ENCODE measurements around the gene GCC2.
"Not testable (repeated sequence)": the region's sequence is repeated elsewhere in the genome, so short reads cannot be mapped to it uniquely, and the experiment has no call there.

Gene GCC2

DNA sequence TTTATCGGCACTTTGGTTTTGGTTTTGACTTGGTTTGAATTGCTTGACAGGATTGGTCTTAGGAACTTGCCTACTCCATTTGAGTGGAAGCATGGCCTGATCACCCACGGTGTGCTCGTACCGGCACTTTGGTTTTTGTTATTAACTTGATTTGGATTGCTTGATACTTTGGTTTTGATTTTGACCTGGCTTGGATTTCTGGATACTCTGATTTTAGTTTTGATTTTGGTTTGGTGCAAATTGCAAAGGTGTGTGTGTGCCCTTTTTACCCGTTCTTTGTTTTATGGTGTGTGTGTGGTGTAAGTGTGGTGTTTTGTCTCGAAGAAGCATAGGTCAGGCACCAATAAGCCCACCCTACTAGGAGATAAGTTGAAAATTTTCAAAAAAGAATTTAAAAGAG is 75.7 kb downstream of the GCC2 start:
- not testable (repeated sequence) for DNase-seq (ENCODE audit: low read depth)

DNA sequence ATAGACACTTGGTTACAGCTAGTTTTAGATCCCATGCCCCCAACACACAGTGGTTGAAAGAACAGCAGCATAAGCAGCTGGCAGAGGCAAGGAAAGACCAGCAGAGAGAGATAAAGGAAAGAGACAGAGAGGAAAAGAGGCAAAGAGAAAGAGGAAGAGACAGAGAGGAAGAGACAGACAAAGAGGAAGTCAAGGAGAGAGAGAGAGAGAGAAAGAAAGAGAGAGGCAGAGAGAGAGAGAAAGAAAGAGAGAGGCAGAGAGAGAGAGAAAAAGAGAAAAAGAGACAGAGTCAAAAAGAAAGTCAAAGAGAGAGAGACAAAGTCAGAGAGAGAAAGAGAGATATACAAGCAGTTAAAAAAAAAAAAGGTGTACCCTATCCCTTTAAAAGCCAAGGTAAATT is 76.3 kb downstream of the GCC2 start:
- DNase-seq (ENCODE audit: low read depth) = not testable (repeated sequence)

GRCh38 chr2:108531674-108532055 is 82.7 kb downstream of the GCC2 start:
- no peak for DNase-seq (ENCODE audit: low read depth)

DNA sequence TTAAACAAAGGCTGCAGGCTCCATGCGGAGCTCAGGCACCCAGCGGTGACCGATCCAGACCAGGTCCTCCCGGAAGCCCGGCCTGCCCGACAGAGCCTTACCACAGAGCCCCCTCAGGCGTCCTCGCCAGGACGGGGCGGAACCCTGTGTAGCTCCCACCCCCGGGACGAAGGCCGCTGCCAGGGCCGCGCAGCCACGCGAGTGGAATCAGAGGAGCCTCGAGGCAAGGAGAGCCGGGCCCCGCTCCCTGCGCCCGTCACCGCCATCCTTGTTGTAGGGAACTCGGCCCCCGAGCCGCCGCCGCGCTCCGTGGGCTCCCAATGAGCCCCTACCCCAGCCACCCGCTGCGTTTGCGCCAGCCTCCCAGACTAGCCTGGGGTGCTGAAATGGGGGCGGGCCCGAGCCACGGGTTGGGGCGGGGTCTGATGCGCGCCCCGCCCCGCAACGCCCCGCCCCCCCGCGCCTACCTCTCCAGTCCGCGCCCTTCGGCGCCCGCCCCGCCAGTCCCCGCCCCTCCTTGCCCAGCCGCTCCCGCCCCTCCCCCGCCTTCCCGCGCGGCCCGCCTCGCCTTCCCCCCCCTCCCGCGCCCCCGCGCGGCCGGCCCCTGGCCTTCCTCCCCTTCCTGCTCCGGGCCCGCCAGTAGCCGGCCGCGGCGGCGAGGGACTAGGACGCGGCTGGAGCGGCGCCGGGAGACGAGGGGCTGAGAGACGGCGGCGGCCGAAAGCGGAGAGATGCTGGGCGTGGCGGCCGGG is 85.0 kb downstream of the GCC2 start, which contains the start of gene LIMS1:
Gene LIMS1, plus strand, starts transcription at position 639 of the 752 bp plus-strand sequence. Its CDS starts 93 bp downstream, at position 732.
- peak; percentile 92 for DNase-seq (ENCODE audit: low read depth)

GRCh38 chr2:108534584-108535356 is 85.8 kb downstream of the GCC2 start:
- DNase-seq (ENCODE audit: low read depth) = peak; percentile 54

DNA sequence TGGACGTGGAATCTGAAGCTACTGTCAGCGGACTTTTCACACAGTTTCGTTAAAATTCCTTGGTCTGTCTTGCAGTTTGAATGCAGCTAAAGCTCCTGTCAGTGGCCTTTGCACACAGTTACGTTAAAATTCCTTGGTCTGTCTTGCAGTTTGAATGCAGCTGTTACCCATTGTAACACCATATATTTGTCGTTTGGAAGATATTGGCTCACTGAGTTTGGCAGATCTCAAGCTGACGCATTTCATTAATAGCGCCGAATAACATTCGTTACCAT is 86.3 kb downstream of the GCC2 start:
- peak; percentile 52 for DNase-seq (ENCODE audit: low read depth)

DNA sequence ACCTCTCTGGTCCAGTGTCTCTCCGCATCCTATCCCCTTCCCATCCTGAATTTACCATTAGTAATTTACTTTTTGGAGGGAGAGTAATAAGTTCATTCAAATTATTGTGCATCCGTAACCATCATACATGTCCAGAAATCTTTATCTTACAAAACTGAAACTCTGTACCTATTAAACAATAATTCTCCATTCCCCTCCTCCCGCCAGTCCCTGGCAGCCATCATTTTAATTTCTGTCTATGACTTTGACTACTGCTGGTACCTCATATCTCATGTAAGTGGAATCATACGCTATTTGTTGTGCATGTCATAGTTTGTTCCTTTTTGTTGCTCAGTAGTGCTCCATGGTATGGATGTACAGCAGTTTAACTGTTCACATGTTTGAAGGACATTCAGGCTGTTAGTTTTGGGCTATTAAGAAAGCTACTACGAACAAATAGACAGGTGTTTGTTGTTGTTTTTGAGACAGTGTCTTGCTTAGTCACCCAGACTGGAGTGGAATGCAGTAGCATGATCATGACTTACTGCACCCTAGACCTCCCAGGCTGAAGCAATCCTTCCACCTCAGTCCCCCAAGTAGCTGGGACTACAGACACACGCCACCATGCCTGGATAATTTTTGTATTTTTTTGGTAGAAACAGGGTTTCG is 87.3 kb downstream of the GCC2 start:
- peak; percentile 55 for DNase-seq (ENCODE audit: low read depth)

- no peak for DNase-seq (ENCODE audit: low read depth)
Observed at GRCh38 chr2:108536911-108537310, 87.9 kb downstream of the GCC2 start.

- peak; percentile 17 for DNase-seq (ENCODE audit: low read depth)
Observed at GRCh38 chr2:108538000-108538625, 89.1 kb downstream of the GCC2 start.

- no peak for DNase-seq (ENCODE audit: low read depth)
Observed at GRCh38 chr2:108541451-108541850, 92.4 kb downstream of the GCC2 start.

GRCh38 chr2:108542071-108542470 is 93.1 kb downstream of the GCC2 start:
- DNase-seq (ENCODE audit: low read depth) = peak; percentile 78

- DNase-seq (ENCODE audit: low read depth) = no peak
Observed at GRCh38 chr2:108547606-108548005, 98.6 kb downstream of the GCC2 start.

DNA sequence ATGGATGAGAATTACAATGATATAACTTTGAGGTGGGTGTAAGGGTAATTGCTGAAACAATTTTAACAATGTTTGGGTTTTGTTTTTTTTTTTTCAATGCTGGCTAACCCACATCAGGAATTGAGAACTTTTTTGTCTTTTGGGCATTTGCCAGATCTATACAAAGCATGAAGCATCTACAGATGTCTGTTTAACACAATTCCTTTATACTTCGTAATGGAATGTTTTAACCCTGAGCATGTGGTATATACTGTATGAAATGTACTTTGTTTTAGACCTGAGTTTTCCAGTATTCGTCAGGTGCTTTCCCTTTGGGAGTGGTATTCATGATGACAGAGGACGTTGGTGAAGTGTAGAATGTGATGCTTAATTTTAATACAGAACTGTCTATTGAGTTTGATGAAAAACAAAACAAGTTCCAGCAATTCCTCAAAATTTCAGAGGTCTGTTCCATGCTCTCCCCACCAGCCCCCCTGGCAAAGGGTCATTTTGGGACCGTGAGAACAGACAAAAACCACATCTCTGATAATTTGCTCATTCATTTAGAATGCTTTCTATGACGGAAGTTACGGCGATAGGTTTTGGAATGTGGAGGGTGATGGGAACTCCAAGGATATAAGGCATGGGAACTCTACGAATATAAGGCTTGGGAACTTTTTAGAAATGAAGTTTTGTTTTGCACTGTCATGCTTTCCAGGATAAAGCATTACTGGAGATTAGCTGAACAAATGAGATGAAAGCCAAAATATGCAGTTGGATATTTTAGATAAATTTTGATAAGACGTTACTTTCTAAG is 99.4 kb downstream of the GCC2 start:
- DNase-seq (ENCODE audit: low read depth) = peak; percentile 71

GRCh38 chr2:108552566-108552965 is 103.6 kb downstream of the GCC2 start:
- no peak for DNase-seq (ENCODE audit: low read depth)

DNA sequence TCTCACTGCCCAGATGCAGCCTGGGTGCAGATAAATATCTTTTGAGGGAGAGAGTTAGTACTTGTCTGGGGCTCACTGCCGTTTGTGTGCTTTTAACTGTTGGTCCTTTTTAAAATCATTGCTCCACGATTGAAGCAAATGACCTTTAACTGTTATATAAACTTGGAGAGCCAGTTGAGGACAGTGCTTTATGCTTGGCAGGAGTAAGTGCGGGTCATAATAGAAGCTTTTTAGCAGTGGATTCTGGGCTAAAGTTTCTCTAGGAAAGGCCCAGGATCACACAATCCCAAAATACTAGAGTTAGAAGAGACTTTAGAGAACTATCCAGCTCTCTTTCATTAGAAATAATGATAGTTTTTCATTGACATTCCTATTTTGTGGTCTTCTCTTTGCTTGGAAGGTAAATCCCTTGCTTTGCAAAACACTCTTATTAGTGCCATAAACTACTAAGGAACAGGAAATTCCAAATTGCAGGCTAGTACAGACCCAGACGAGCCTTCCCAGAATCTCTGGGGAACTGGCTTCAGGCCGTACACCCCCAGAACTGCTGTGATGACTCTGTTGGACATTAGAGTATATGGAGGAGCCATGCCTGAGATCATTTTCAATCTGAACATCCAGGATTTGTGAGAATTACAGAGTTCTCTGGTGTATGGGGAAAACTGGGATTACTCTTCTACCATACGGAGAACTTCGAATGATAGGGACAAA is 104.4 kb downstream of the GCC2 start:
- DNase-seq (ENCODE audit: low read depth) = no peak

DNA sequence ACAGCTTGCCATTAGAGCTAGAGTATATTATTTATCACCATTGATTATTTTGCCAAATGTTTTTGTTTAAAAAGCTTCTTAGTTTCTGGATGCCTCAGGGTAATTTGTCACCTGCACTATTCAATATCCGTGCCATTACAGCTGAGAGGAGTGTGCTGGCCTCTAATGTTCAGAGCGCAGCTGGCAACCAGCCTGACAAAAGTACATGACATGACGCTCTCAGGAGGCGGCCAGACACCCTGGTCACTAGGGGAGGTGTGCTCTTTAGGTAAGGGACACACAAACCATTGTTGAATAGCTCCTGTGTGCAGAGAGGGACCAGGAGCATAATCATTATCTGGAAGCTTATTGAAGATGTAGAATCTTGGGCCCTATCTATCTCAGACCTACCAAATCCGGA is 105.5 kb downstream of the GCC2 start:
- no peak for DNase-seq (ENCODE audit: low read depth)

- DNase-seq (ENCODE audit: low read depth) = no peak
Observed at GRCh38 chr2:108555572-108555971, 106.6 kb downstream of the GCC2 start.

- DNase-seq (ENCODE audit: low read depth) = peak; percentile 81
Observed at GRCh38 chr2:108556581-108556980, 107.6 kb downstream of the GCC2 start.
